SK-N-SH (cell line): ENCODE data around the gene RNF166. TPM values are rescaled to one million over a fixed set of nuclear protein-coding genes. Genes with fewer than 3 reads are reported as not detected.

ENCODE experiments used
- CTCF ChIA-PET: fragments of 300-600, 350-600 bp; formaldehyde crosslinking; extraction: SDS; loops from one replicate; lab custom pipeline; 2021; lab: Yijun Ruan, JAX
- POLR2A ChIA-PET: fragments of 350-600 bp; sonication (Branson Sonifier 250); formaldehyde crosslinking; extraction: SDS; loops from one replicate; lab custom pipeline; 2020; ENCODE audit warnings: antibody characterized with exemption, inconsistent platforms; lab: Yijun Ruan, JAX
- DNase-seq: peaks from one replicate; pipeline ENCODE4 v3.0.0; 2012
- H2AFZ ChIP-seq: fragments of 200-600 bp; sonication (generic); 2 replicates; pipeline ENCODE4 v1.8.1; 2016; ENCODE audit warnings: antibody characterized with exemption, mild to moderate bottlenecking, low read depth
- H3F3A ChIP-seq: fragments of 200-600 bp; sonication (generic); replicated peaks from 2 replicates; pipeline ENCODE3; 2016; ENCODE audit warnings: antibody characterized with exemption, mild to moderate bottlenecking; ENCODE audit not compliant: insufficient read depth
- H3K27ac ChIP-seq, 2 experiments: fragments of 200-500 bp in 1 of 2; fragments of 200-600 bp in 1 of 2; sonication (Bioruptor generic) in 1 of 2; sonication (generic), shearing (Covaris generic) in 1 of 2; 2 replicates each; pipeline versions ENCODE4 v1.5.1 to v1.6.1; 2014 to 2016; ENCODE audit warnings: low read depth in 2 of 2, inconsistent platforms in 1 of 2, low read length in 1 of 2, mild to moderate bottlenecking in 1 of 2, mixed read lengths in 1 of 2
- H3K27me3 ChIP-seq: fragments of 200-600 bp; sonication (generic), shearing (Covaris generic); 2 replicates; pipeline ENCODE4 v1.6.1; 2016; ENCODE audit warnings: mixed run types; ENCODE audit not compliant: insufficient read depth
- H3K36me3 ChIP-seq, 2 experiments: fragments of 200-500 bp in 1 of 2; fragments of 200-600 bp in 1 of 2; sonication (Bioruptor generic) in 1 of 2; sonication (generic) in 1 of 2; replicated peaks in 1 of 2; 2 replicates each; pipeline versions ENCODE3 to v1.5.1; 2014 to 2016; ENCODE audit warnings: low read length in 1 of 2, mild to moderate bottlenecking in 1 of 2; ENCODE audit not compliant: insufficient read depth in 2 of 2, control insufficient read depth in 1 of 2
- H3K4me1 ChIP-seq, 2 experiments: fragments of 200-500 bp in 1 of 2; fragments of 200-600 bp in 1 of 2; sonication (Bioruptor generic) in 1 of 2; sonication (generic), shearing (Covaris generic) in 1 of 2; 2 replicates each; pipeline versions ENCODE4 v1.5.1 to v1.6.1; 2014 to 2016; ENCODE audit warnings: low read depth in 1 of 2, low read length in 1 of 2, mixed run types in 1 of 2; ENCODE audit not compliant: insufficient read depth in 2 of 2, control insufficient read depth in 1 of 2
- H3K4me2 ChIP-seq: fragments of 200-600 bp; sonication (generic), shearing (Covaris generic); 2 replicates; pipeline ENCODE4 v1.6.1; 2017; ENCODE audit warnings: mixed run types
- H3K4me3 ChIP-seq, 2 experiments: fragments of 200-500 bp in 1 of 2; fragments of 200-600 bp in 1 of 2; sonication (Bioruptor generic) in 1 of 2; sonication (generic), shearing (Covaris generic) in 1 of 2; 2 replicates each; pipeline versions ENCODE4 v1.5.1 to v1.8.1; 2014 to 2016; ENCODE audit warnings: low read depth in 2 of 2, inconsistent platforms in 1 of 2, low read length in 1 of 2, mild to moderate bottlenecking in 1 of 2, mixed read lengths in 1 of 2, moderate library complexity in 1 of 2
- H3K79me2 ChIP-seq: fragments of 200-600 bp; sonication (generic); 2 replicates; pipeline ENCODE4 v1.8.1; 2017; ENCODE audit warnings: mild to moderate bottlenecking; ENCODE audit not compliant: insufficient read depth
- H3K9ac ChIP-seq: fragments of 200-600 bp; sonication (generic); 2 replicates; pipeline ENCODE4 v1.6.1; 2017; ENCODE audit warnings: mixed run types
- H3K9me2 ChIP-seq: fragments of 200-600 bp; sonication (generic); 2 replicates; pipeline ENCODE4 v1.6.1; 2017; ENCODE audit warnings: mixed run types
- H3K9me3 ChIP-seq: fragments of 200-600 bp; sonication (generic); 2 replicates; pipeline ENCODE4 v1.6.1; 2017; ENCODE audit warnings: mixed run types, mild to moderate bottlenecking, moderate library complexity
- H4K20me1 ChIP-seq: fragments of 200-600 bp; sonication (generic); 2 replicates; pipeline ENCODE4 v1.6.1; 2017; ENCODE audit warnings: mild to moderate bottlenecking, mixed run types; ENCODE audit not compliant: insufficient read depth
- CHD2 ChIP-seq: fragments of 150-350 bp; IDR thresholded peaks from 2 replicates; pipeline ENCODE4 v1.6.1; 2018; ENCODE audit warnings: low read length; ENCODE audit not compliant: partially characterized antibody
- EZH2phosphoT487 ChIP-seq: fragments of 200-600 bp; sonication (generic); IDR thresholded peaks from 2 replicates; pipeline ENCODE4 v1.6.1; 2017; ENCODE audit warnings: low read depth, mixed run types, mild to moderate bottlenecking, antibody characterized with exemption, moderate library complexity, borderline replicate concordance
- FOSL2 ChIP-seq: IDR thresholded peaks from 2 replicates; pipeline ENCODE4 v1.4.0; 2012; ENCODE audit warnings: low read depth, mild to moderate bottlenecking, moderate library complexity, borderline replicate concordance
- FOXM1 ChIP-seq: IDR thresholded peaks from 2 replicates; pipeline ENCODE4 v1.4.0; 2012; ENCODE audit warnings: low read depth, mild to moderate bottlenecking
- GABPA ChIP-seq: IDR thresholded peaks from 2 replicates; pipeline ENCODE4 v1.4.0; 2012; ENCODE audit warnings: low read depth, mild to moderate bottlenecking
- GATA2 ChIP-seq: sonication (generic); formaldehyde crosslinking; IDR thresholded peaks from 2 replicates; pipeline ENCODE4 v1.5.0; 2020; ENCODE audit warnings: mild to moderate bottlenecking, missing genetic modification reagents
- JUND ChIP-seq: IDR thresholded peaks from 2 replicates; pipeline ENCODE4 v1.4.0; 2012
- MAX ChIP-seq: IDR thresholded peaks from 2 replicates; pipeline ENCODE4 v1.4.0; 2012; ENCODE audit warnings: low read depth
- MEF2A ChIP-seq: IDR thresholded peaks from 2 replicates; pipeline ENCODE4 v1.4.0; 2012; ENCODE audit warnings: low read depth, borderline replicate concordance
- MXI1 ChIP-seq: IDR thresholded peaks from 2 replicates; pipeline ENCODE4 v1.6.1; 2012; ENCODE audit warnings: mild to moderate bottlenecking, low read depth, low read length, improper control_type of control experiment
- NFIC ChIP-seq: IDR thresholded peaks from 2 replicates; pipeline ENCODE4 v1.4.0; 2012; ENCODE audit warnings: borderline replicate concordance
- NRF1 ChIP-seq: IDR thresholded peaks from 2 replicates; pipeline ENCODE4 v1.6.1; 2012; ENCODE audit warnings: low read depth, mild to moderate bottlenecking, low read length
- POLR2AphosphoS5 ChIP-seq: IDR thresholded peaks from 2 replicates; pipeline ENCODE4 v1.6.1; 2012; ENCODE audit warnings: low read depth, low read length
- RAD21 ChIP-seq: IDR thresholded peaks from 2 replicates; pipeline ENCODE4 v1.6.1; 2012; ENCODE audit warnings: mild to moderate bottlenecking, low read length
- RCOR1 ChIP-seq: fragments of 150-350 bp; IDR thresholded peaks from 2 replicates; pipeline ENCODE4 v1.6.1; 2017; ENCODE audit warnings: antibody characterized with exemption, low read length
- RFX5 ChIP-seq: IDR thresholded peaks from 2 replicates; pipeline ENCODE4 v1.6.1; 2012; ENCODE audit warnings: mild to moderate bottlenecking, improper control_type of control experiment, low read length
- SIN3A ChIP-seq: IDR thresholded peaks from 2 replicates; pipeline ENCODE4 v1.6.1; 2012; ENCODE audit warnings: low read depth, mild to moderate bottlenecking, low read length, moderate library complexity, borderline replicate concordance
- TCF12 ChIP-seq: IDR thresholded peaks from 2 replicates; pipeline ENCODE4 v1.4.0; 2012
- TEAD4 ChIP-seq: IDR thresholded peaks from 2 replicates; pipeline ENCODE4 v1.4.0; 2012; ENCODE audit warnings: mild to moderate bottlenecking, borderline replicate concordance; ENCODE audit not compliant: insufficient read depth
- WGBS: methylation state at CpG from one replicate; pipeline ENCODE4 v1.1.6; 2017; ENCODE audit warnings: low lambda C conversion rate; 5-methylcytosine and 5-hydroxymethylcytosine counted together
- polyA plus RNA-seq, 3 experiments: library from polyadenylated mRNA; depleted of rRNA; stranded (reverse); fragments of >200 nt; gene quantifications; 2 replicates each; pipeline ENCODE4 v1.2.3, GENCODE V29; 2012
- TF ChIP-seq, protein P1 (sequence below): IDR thresholded peaks from 2 replicates; pipeline ENCODE4 v1.4.0; 2012; ENCODE audit warnings: low read depth, borderline replicate concordance
- TF ChIP-seq, protein P2 (sequence below): IDR thresholded peaks from 2 replicates; pipeline ENCODE4 v1.4.0; 2012; ENCODE audit warnings: low read depth, borderline replicate concordance

The RNF166 gene
- polyA plus RNA-seq, 1 of the 3 experiments (the other 2 are of a cell fraction), result 17.2 TPM

GRCh38 chr16:88716601-88717001, 10.4 kb upstream of the RNF166 start:
- no peak for DNase-seq
- Histone ChIP-seq H4K20me1 (peaks cover 5% of the 10 kb centered on the region; the same call in 1 of the 2 replicates), H3K27me3 (no peaks in the 10 kb centered on the region), H3K79me2 (no peaks in the 10 kb centered on the region), H3K4me2 (no peak overlapping the region), H3K36me3 (peaks cover 17 to 65% of the 10 kb centered on the region in 2 experiments), H2AFZ (no peak overlapping the region), H3K27ac (no peak overlapping the region), H3F3A (peaks cover 12% of the 10 kb centered on the region), H3K9me2 (no peaks in the 10 kb centered on the region), H3K4me1 (no peaks in the 10 kb centered on the region), H3K4me3 (no peak overlapping the region), H3K9me3 (no peaks in the 10 kb centered on the region), H3K9ac (no peak overlapping the region)
- WGBS, result no CpG with 5 or more reads among the region's 21 CpGs
- ChIA-PET POLR2A (no interaction called here), CTCF (interaction anchor here (1.3 kb wide), 1 partner anchor 20 kb away, joined by 7 read pairs; no protein-coding TSS in a partner anchor)
- no peak for TF ChIP-seq MAX

- Histone ChIP-seq H3K27me3 (no peaks in the 10 kb centered on the region), H2AFZ (no peak overlapping the region), H3K4me1 (no peaks in the 10 kb centered on the region), H3K9me3 (no peaks in the 10 kb centered on the region), H3K9me2 (no peaks in the 10 kb centered on the region), H4K20me1 (peaks cover 5% of the 10 kb centered on the region; the same call in 1 of the 2 replicates), H3F3A (peaks cover 15% of the 10 kb centered on the region), H3K79me2 (no peaks in the 10 kb centered on the region), H3K4me3 (no peak overlapping the region), H3K36me3 (peaks cover 17 to 62% of the 10 kb centered on the region in 2 experiments), H3K27ac (no peak overlapping the region), H3K9ac (no peak overlapping the region), H3K4me2 (no peak overlapping the region)
- CTCF ChIA-PET, result interaction anchor here (1.3 kb wide), 1 partner anchor 21 kb away, joined by 7 read pairs; no protein-coding TSS in a partner anchor
- TF ChIP-seq, protein P1, sequence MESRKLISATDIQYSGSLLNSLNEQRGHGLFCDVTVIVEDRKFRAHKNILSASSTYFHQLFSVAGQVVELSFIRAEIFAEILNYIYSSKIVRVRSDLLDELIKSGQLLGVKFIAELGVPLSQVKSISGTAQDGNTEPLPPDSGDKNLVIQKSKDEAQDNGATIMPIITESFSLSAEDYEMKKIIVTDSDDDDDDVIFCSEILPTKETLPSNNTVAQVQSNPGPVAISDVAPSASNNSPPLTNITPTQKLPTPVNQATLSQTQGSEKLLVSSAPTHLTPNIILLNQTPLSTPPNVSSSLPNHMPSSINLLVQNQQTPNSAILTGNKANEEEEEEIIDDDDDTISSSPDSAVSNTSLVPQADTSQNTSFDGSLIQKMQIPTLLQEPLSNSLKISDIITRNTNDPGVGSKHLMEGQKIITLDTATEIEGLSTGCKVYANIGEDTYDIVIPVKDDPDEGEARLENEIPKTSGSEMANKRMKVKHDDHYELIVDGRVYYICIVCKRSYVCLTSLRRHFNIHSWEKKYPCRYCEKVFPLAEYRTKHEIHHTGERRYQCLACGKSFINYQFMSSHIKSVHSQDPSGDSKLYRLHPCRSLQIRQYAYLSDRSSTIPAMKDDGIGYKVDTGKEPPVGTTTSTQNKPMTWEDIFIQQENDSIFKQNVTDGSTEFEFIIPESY, result no peak
- TF ChIP-seq NFIC (no peak), TCF12 (no peak), GABPA (no peak), FOSL2 (no peak), FOXM1 (no peak), NRF1 (no peak), MEF2A (no peak), EZH2phosphoT487 (no peak), SIN3A (no peak), RAD21 (no peak), TEAD4 (no peak), RFX5 (no peak), POLR2AphosphoS5 (no peak), MXI1 (no peak), GATA2 (CRISPR knock-in tag) (no peak), JUND (no peak), CHD2 (no peak), RCOR1 (no peak)
- TF ChIP-seq, protein P2, sequence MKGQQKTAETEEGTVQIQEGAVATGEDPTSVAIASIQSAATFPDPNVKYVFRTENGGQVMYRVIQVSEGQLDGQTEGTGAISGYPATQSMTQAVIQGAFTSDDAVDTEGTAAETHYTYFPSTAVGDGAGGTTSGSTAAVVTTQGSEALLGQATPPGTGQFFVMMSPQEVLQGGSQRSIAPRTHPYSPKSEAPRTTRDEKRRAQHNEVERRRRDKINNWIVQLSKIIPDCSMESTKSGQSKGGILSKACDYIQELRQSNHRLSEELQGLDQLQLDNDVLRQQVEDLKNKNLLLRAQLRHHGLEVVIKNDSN, result no peak
- WGBS, result no CpG with 5 or more reads among the region's 15 CpGs
- POLR2A ChIA-PET, result no interaction called here
- no peak for DNase-seq
Observed at GRCh38 chr16:88716201-88716600, 10.0 kb upstream of the RNF166 start.
